Ovary (tissue), 10 donors: ENCODE measurements around the gene RPL41. TPM values are rescaled to one million over a fixed set of nuclear protein-coding genes. Genes with fewer than 3 reads are reported as not detected.
A peak's percentile ranks its signal among the peaks of the same experiment; 100 is the strongest.
"Not testable (repeated sequence)": the region's sequence is repeated elsewhere in the genome, so short reads cannot be mapped to it uniquely, and the experiment has no call there.

Experiments used
- DNase-seq, 5 donors: peaks; one replicate each; pipeline ENCODE4 v3.0.0-alpha.2; 2019 to 2020
- H3K27ac ChIP-seq, 2 donors: fragments of 200-600 bp; one replicate each; pipeline versions ENCODE4 v1.5.1 to v1.8.0; 2019 to 2022
- H3K27me3 ChIP-seq: fragments of 200-600 bp; one replicate; pipeline ENCODE4 v1.8.0; 2022
- H3K36me3 ChIP-seq: fragments of 200-600 bp; sonication (generic); one replicate; pipeline ENCODE4 v1.5.1; 2019
- H3K4me1 ChIP-seq: one replicate; pipeline ENCODE4 v1.8.1; 2013; ENCODE audit warnings: mild to moderate bottlenecking, moderate library complexity; ENCODE audit not compliant: insufficient read depth
- H3K4me3 ChIP-seq: fragments of 200-600 bp; sonication (generic); one replicate; pipeline ENCODE4 v1.5.1; 2017
- H3K9me3 ChIP-seq, 2 donors: fragments of 200-600 bp in 1 of 2; sonication (generic) in 1 of 2; one replicate each; pipeline versions ENCODE4 v1.5.1 to v1.8.1; 2013 to 2019; ENCODE audit warnings: mild to moderate bottlenecking in 1 of 2, moderate library complexity in 1 of 2
- CTCF ChIP-seq, 3 donors: fragments of 450-650 bp in 2 of 3; fragments of 200-600 bp in 1 of 3; IDR thresholded peaks; one replicate each; pipeline versions ENCODE4 v1.5.1 to v1.8.0; 2016 to 2022; ENCODE audit warnings: antibody characterized with exemption in 3 of 3, mild to moderate bottlenecking in 1 of 3
- EP300 ChIP-seq: sonication (generic); formaldehyde crosslinking; IDR thresholded peaks from one replicate; pipeline ENCODE4 v1.6.1; 2017; ENCODE audit warnings: antibody characterized with exemption
- POLR2A ChIP-seq: fragments of 450-650 bp; IDR thresholded peaks from one replicate; pipeline ENCODE4 v1.6.1; 2017; ENCODE audit warnings: antibody characterized with exemption, mild to moderate bottlenecking, moderate library complexity
- WGBS, 3 donors: extraction: QIAGEN DNeasy Blood & Tissue Kit in 1 of 3; methylation state at CpG; one replicate each; pipeline versions ENCODE4 v1.1.5 to v1.1.7; 2013 to 2017; 5-methylcytosine and 5-hydroxymethylcytosine counted together
- intact Hi-C, 4 donors: fragments of 100-400 bp; cut with DNase I; formaldehyde crosslinking; loops; one replicate each; pipeline versions ENCODE4 v1.11.0 to v1.15.1; 2022 to 2023
- long read RNA-seq, 3 donors: library from polyadenylated mRNA in 2 of 3; unstranded in 2 of 3; transcript quantifications; one replicate each; pipeline ENCODE4 v2.0.0 and lab custom pipeline, GENCODE V29; 2021 to 2026
- polyA plus RNA-seq, 2 donors: library from polyadenylated mRNA; stranded (reverse); fragments of 200-250 nt in 1 of 2; fragments of 350-450 nt in 1 of 2; fragmentation: Illumina TruSeq in 1 of 2; extraction: RNeasy Lipid Tissue Mini Kit (QIAGEN cat#74804) in 1 of 2; gene quantifications; one replicate each; pipeline ENCODE4 v1.2.3, GENCODE V29; 2013 to 2014
- total RNA-seq, 7 donors: library from RNA; depleted of rRNA in 2 of 7; stranded (reverse); fragments of >200 nt in 2 of 7; fragmentation: NEBNext Ultra II Directional in 3 of 7; extraction: Animal tissue kit (Norgen Biotek cat#: 25700) in 3 of 7; gene quantifications; one replicate each; pipeline versions ENCODE4 v1.1.0 to v1.2.4, GENCODE V29; 2016 to 2023
- donor health status: DM: no; HTN: no; CAD: no; lungs with moderate emphysema.
- donor health status: DM: no; HTN: no; CAD: no.
- donor health status: Bipolar disorder and iron deficiency.
- donor health status: DM: yes; HTN: yes; CAD: no.
- donor health status: DM: no; HTN: no; CAD: no.
- donor health status: DM: yes; HTN: yes; CAD: no.

RPL41 gene
- 1,000 to 10,000 TPM; 6,021 to 8,245 (median 6,510) TPM for total RNA-seq
- polyA plus RNA-seq = over 10,000 TPM; 11,306 to 11,451 TPM
- long read RNA-seq, donor 1, transcript RPL41-202 (4 exons, 469 nt) = major isoform, 1,150 of 1,333 reads
- long read RNA-seq, donor 1, transcript RPL41-204 (3 exons, 699 nt) = minor isoform, 61 of 1,333 reads
- long read RNA-seq, donor 1, partial matches to known transcripts = 34 of 1,333 reads
- long read RNA-seq, donor 1, other reads (novel, unspliced or antisense) = 82 of 1,333 reads
- long read RNA-seq, donor 2, transcript RPL41-204 (3 exons, 699 nt) = minor isoform, 91 of 379 reads
- long read RNA-seq, donor 2, transcript RPL41-202 (4 exons, 469 nt) = major isoform, 222 of 379 reads
- long read RNA-seq, donor 2, transcript RPL41-206 (2 exons, 595 nt) = minor isoform, 23 of 379 reads
- long read RNA-seq, donor 2, partial matches to known transcripts = 20 of 379 reads
- long read RNA-seq, donor 2, other reads (novel, unspliced or antisense) = 15 of 379 reads
- long read RNA-seq, donor 3, transcript RPL41-202 (4 exons, 469 nt) = major isoform, 3,930 of 4,125 reads
- long read RNA-seq, donor 3, transcript RPL41-204 (3 exons, 699 nt) = minor isoform, 54 of 4,125 reads
- long read RNA-seq, donor 3, partial matches to known transcripts = 2 of 4,125 reads
- long read RNA-seq, donor 3, other reads (novel, unspliced or antisense) = 128 of 4,125 reads

- DNase-seq = peak; percentile 93 to 97 (median 96)
- TF ChIP-seq POLR2A (peak; percentile 98), EP300 (no peak), CTCF (IDR thresholded peaks at IDR 0.05) (peak in 1 of 3 donors; percentile 38)
- intact Hi-C loops = no loop called here
- Histone ChIP-seq H3K27me3 (no peaks in the 10 kb centered on the region), H3K4me1 (peaks cover 2% of the 10 kb centered on the region), H3K36me3 (no peaks in the 10 kb centered on the region), H3K27ac (peak within 1 kb of the TSS; percentile 51 to 92), H3K4me3 (peak within 1 kb of the TSS; percentile 77), H3K9me3 (no peaks in the 10 kb centered on the region)
- WGBS, 3 donors = 0 to 1% (median 0%) methylated on average over 34 of the region's 34 CpGs
These were observed at the start of gene RPL41 for GRCh38 chr12:56116267-56117081. Gene RPL41, plus strand, starts transcription at chr12:56116633.

DNA sequence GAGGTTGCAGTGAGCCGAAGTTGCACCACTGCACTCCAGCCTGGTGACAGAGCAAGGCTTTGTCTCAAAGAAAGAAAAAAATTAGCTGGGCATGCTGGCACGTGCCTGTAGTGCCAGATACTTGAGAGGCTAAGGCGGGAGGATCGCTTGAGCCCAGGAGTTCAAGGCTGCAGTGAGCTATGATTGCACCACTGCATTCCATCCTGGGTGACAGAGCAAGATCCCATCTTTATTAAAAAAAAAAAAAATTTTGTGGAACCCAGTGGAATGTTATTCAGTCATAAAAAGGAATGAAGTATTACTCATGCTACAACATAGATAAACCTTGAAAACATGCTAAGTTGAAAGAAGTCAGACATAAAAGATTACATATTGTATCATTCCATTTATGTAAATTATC is 44.8 kb upstream of the RPL41 start:
- Histone ChIP-seq H3K36me3 (no peaks in the 10 kb centered on the region), H3K4me3 (no peak overlapping the region), H3K27me3 (no peaks in the 10 kb centered on the region), H3K4me1 (no peaks in the 10 kb centered on the region), H3K27ac (no peak overlapping the region), H3K9me3 (no peaks in the 10 kb centered on the region)
- no peak for DNase-seq
- intact Hi-C loops = no loop called here
- TF ChIP-seq CTCF (IDR thresholded peaks at IDR 0.05) = no peak
- TF ChIP-seq POLR2A = no peak
- no peak for TF ChIP-seq EP300
- whole genome bisulfite sequencing, 3 donors = 49 to 68% (median 55%) methylated on average over 4 of the region's 4 CpGs

DNA sequence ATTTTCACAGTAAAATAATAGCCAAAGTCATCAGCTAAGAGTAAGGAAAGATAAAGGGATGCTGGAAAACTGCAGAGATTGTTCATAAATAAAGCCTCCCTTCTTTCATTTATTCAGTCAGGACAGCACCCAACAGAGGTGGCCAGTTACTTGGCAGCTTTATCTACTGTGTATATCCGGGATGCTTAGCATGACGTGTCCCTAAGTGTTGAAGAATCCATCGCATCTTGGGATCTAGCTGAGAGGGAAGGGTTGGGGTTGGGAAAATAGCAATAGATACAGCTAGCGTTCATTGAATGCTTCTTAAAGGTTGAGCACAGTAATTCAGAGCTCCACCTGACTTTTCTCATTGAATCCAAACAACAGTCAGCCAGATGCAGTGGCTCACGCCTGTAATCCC is 42.0 kb upstream of the RPL41 start:
- no peak overlapping the region for H3K4me3 ChIP-seq

GRCh38 chr12:56077966-56078365 is 38.5 kb upstream of the RPL41 start:
- H3K9me3 ChIP-seq, H3K27me3 ChIP-seq, DNase-seq, H3K36me3 ChIP-seq, H3K4me1 ChIP-seq, intact Hi-C loops, H3K4me3 ChIP-seq, H3K27ac ChIP-seq: not testable (repeated sequence)
- WGBS, 3 donors = 67 to 77% (median 68%) methylated on average over 9 of the region's 9 CpGs

More for the DNA sequence above, 42.0 kb upstream of the RPL41 start:
- H3K9me3 ChIP-seq = no peaks in the 10 kb centered on the region
- TF ChIP-seq EP300 (no peak), CTCF (IDR thresholded peaks at IDR 0.05) (no peak), POLR2A (no peak)
- WGBS, 3 donors = 77 to 81% (median 79%) methylated on average over 5 of the region's 5 CpGs
- H3K27me3 ChIP-seq = no peaks in the 10 kb centered on the region
- no peak overlapping the region for H3K27ac ChIP-seq
- no peak for DNase-seq
- no peaks in the 10 kb centered on the region for H3K36me3 ChIP-seq
- H3K4me1 ChIP-seq = peaks cover 2% of the 10 kb centered on the region
- intact Hi-C loops = no loop called here
